GM20431 (cell line): ENCODE data around the gene DMBT1.

Source experiments
- in situ Hi-C: fragments of 300-500 bp; cut with MseI, MboI; formaldehyde crosslinking; loops from one replicate; pipeline ENCODE4 v1.15.0; 2020; ENCODE audit warnings: low sequenced_read_pairs; ENCODE audit not compliant: unreplicated experiment

DMBT1 gene

DNA sequence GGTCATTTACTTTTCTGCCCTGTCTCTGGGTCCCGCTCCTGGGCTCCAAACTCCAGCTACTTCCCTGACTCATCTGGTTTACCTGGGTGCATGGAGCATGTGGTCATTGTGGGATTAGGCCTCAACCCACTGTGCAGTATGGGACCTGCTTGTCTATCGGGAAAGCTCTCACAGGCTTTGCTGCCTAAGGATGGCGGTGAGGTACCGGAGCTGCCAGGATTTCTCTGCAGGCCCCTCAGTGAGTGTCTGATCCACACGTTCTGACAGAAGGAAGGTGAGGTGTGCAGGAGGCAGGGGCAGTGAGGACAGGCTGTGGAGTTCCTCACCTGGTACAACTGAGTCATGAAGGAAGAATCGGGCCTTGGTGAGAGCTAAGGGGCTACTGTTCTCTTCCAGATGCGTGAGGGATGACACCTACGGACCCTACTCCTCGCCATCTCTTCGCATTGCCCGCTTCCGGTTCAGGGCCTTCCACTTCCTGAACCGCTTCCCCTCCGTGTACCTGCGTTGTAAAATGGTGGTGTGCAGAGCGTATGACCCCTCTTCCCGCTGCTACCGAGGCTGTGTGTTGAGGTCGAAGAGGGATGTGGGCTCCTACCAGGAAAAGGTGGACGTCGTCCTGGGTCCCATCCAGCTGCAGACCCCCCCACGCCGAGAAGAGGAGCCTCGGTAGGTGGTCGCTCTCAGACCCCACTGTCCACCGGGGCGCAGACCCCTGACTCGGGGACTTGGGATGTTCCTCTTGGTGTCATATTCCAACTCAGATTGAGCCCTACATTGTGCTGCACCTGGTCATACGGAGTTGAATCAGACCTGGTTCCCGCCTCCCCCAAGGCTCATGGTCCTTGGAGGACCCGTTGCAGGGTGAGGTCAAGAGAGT is 82.4 kb downstream of the DMBT1 start:
- in situ Hi-C loops = no loop called here

DNA sequence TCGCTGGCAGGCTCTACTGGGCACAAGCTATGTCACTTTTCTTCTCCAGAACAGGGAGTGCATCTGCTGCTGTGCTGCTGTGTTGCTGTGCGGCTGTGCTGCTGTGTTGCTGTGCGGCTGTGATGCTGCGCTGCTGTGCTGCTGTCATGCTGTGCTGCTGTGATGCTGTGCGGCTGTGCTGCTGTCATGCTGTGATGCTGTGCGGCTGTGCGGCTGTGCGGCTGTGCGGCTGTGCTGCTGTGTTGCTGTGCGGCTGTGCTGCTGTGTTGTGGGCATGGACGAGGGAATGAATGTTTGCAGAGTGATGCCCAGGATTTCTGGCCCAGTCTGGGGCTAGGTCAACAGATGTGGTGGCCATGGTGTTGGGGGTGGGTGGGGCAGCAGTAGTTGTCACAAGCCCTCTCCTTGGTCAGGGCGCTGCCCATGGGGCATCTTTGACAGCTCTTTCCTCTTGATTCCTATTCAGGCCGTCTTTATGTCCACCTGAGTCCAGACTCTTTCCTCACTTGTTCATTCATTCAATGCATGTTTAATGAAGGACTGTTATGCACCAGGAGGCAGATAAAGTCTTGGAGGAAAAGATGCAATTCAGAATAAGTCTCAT is 83.5 kb downstream of the DMBT1 start:
- in situ Hi-C loops = no loop called here

DNA sequence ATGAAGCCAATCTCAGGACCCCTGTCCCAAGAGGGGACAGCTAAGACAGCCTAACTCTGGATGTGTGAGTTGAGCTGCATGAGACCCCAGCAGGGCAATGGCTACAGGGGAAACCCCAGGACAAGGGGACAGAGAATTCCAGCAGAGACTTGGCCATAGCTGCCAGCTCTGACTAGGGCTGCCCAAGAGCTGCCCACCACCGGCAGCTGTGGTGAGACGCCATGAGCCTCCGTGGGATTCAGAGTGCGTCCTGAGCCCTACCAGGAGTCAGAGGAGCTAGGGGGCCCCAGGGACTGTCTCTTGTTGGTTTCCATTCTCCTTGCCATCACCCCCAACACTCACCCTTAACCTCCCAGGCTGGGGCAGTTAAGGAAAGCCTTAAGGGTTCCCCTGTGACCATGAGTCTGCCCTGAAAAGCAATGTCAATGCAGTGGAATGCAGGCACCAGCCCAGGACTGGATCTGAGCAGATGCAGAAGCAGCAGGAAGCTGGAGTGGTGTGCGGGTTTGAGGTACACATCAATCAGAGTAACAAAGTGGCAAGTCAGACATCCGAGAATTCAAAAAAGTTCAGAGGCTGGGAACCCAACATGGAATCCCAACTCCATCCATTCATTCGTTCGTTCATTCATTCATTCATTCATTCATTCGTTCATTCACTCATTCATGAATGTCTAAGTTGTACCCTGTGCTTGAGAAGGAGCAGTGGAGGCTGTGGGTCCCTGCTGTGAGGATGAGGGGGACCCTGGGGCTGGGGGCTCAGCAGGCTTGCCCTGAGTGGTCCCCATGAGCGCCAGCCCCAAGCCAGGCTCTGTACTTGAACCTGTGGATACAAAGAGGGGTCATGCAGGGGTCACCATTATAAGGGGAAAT is 86.2 kb downstream of the DMBT1 start:
- in situ Hi-C loops = no loop called here

GRCh38 chr10:122647383-122647968 is 86.9 kb downstream of the DMBT1 start:
- in situ Hi-C loops = no loop called here

DNA sequence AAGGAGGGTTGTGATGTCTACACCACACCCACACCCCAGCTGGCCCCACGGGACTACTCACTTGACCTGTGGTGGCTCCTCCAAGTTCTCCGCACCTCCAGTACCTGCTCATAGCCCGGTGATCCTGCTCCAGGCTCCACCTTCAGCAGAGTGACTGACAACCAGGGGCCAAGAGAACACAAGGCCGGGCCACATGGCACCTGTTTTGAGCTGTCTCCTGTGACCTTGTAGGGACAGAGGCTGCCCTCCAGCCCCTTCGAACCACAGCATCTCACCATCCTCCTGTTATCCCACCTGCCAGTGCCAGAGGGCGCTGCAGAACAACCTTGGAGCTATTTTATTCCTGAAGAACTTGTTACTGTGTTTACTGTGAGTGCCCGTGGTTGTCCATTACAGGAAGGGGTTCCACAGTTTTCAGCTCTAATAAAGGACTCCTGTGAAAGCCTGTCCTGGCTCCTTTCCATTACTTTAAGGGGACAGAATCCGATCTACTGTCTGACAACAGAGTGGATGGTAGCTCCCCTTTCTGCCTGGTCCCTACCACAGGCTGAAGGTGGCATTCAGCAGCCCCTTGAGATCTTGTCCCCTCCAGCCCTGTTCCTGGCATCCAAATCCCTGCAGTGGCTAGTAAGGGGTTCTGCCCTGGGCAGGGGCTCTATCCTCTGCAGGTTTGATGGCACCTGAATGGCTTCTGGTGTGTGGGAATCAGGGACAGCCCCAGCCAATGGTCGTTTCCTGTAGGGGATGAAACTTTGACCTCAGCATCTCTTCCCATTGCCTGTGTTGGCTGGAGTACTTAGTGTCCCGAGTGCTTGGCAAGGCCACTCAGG is 88.3 kb downstream of the DMBT1 start:
- in situ Hi-C loops = no loop called here

- in situ Hi-C loops = no loop called here
Observed at GRCh38 chr10:122649903-122650302, 89.3 kb downstream of the DMBT1 start.

- in situ Hi-C loops = no loop called here
Observed at GRCh38 chr10:122650331-122650730, 89.8 kb downstream of the DMBT1 start.

GRCh38 chr10:122655524-122656307 is 95.2 kb downstream of the DMBT1 start:
- in situ Hi-C loops = no loop called here

DNA sequence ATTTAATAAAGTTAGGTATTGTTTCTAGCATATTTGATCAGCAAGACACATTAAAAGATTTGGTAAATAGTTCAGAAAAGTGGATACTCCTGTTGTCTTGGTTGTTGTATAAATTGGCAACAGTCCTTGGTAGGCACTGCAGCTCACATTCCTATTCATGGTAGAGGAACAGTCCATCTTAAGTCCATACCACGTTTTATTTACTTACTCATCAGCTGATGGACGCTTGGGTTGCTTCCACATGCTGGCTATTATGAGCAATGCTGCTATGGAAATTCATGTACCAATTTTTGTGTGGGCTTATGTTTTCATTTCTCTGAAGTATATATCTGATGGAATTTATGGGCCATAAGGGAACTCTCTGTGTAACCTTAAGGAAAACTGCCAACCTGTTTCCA is 95.8 kb downstream of the DMBT1 start:
- in situ Hi-C loops = no loop called here

- in situ Hi-C loops = no loop called here
Observed at GRCh38 chr10:122656741-122657140, 96.2 kb downstream of the DMBT1 start.

- in situ Hi-C loops = no loop called here
Observed at GRCh38 chr10:122657255-122657654, 96.7 kb downstream of the DMBT1 start.

DNA sequence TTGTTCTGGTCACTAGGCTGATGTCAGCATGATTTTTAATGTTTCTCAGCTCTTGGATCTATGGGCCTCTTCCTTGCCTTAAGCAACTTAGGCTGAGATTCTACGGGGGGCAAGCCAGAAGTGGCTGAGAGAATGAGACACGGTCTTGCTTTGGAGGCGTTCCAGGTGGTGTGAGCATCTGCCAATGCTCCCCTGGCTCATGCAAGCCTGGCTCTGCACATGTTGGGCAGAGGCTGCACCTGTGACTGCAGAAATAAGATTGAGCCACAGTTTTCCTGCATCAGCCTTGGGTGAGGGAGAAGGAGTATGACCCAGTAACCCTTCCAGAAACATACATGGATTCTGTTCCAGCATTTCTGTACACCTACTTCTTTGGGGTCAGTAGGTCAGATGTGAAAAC is 97.2 kb downstream of the DMBT1 start:
- in situ Hi-C loops = no loop called here

- in situ Hi-C loops = no loop called here
Observed at GRCh38 chr10:122658356-122659049, 97.9 kb downstream of the DMBT1 start.

- in situ Hi-C loops = no loop called here
Observed at GRCh38 chr10:122659126-122659525, 98.6 kb downstream of the DMBT1 start.

- in situ Hi-C loops = no loop called here
Observed at GRCh38 chr10:122659651-122660050, 99.1 kb downstream of the DMBT1 start.

- in situ Hi-C loops = no loop called here
Observed at GRCh38 chr10:122660696-122661095, 100.1 kb downstream of the DMBT1 start.

DNA sequence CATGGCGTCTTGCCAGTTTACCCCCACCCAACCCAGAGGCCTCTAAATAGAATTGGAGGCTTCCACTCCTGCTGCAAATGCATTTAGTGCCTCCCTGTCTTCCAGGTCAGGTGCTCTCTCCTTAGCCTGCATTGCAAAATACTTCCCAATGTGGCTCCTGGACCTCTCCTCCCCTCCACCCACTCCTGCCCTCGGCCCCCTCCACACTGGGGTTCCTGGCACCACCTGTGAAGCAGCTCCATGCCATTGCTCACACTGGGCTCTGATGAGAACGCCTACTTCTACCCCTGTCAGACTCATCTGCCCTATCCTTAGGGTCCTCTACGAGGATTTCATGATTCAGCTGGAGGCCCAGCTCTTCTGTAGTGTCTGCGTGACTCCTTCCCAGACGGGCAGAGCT is 101.7 kb downstream of the DMBT1 start:
- in situ Hi-C loops = no loop called here

DNA sequence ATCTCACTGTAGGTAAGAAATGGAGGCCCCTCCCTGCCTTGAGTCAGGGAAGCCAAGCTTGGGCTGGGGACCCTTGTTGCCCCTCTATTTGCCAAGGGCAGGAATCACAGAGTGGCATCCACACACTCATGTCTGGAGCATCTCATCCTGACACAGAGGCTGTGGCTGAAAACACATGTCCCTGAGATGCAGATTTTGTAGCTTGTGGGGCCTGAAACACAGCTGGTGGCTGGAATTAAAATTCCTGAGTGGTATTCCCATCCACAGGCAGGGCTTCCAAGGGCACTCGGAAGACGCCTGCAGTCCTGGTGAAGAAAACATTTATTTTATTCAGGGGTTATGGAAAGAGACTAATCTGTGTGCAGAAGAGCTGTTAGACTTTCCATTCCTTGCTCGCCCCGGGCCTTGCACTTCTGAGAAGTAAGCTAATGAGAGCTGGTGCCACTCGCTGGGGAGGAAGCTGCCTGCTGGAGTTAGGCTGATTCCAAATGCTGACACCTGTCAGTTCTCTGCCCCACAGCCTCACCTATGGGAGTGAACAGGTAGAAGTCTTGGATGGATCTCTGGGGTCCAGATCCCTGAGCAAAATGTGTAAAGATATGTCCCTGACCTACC is 103.1 kb downstream of the DMBT1 start:
- in situ Hi-C loops = no loop called here
